HG03159 (cell line): ENCODE data around the gene NOP56.

Experiments used
- ATAC-seq: cut with Tn5 transposase; IDR thresholded peaks from one replicate; pipeline ENCODE4 v1.9.1; 2021; ENCODE audit warnings: mild to moderate bottlenecking, moderate library complexity; ENCODE audit not compliant: unreplicated experiment

NOP56 gene

DNA sequence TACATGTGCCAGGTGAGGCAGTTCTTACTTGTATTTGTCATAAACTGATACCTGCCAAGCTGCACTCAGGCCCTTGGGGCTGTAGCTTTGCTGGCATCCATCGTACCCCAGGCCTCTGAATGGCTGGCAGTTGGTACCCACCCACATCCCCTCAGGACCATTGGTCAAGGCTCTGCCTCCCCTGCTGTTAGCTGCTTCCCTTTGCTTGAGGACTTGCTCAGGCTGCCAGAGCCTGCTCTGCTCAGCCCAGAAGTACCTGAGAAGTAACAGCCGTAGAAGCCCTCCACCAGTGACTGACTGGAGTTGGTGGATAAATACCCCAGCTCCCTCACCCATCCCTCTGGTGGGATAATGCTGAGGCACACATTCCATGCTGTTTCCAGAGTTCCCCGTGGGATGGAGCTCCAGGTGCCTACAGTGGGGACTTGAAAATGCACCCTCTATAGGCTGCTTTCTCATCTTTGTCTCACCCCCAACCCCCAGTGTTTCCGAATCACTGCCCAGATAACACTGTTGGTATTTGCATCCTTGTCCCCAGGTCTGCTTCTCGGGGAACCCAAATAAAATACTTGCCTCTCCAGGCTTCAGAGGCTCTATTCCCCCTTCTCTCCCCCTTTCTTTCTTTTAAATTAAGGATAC is 47.5 kb downstream of the NOP56 start:
- no peak for ATAC-seq

- ATAC-seq, result no peak
Observed at GRCh38 chr20:2700913-2701620, 48.6 kb downstream of the NOP56 start.

- no peak for ATAC-seq
Observed at GRCh38 chr20:2701671-2702081, 49.2 kb downstream of the NOP56 start.

- no peak for ATAC-seq
Observed at GRCh38 chr20:2703716-2704475, 51.5 kb downstream of the NOP56 start.

DNA sequence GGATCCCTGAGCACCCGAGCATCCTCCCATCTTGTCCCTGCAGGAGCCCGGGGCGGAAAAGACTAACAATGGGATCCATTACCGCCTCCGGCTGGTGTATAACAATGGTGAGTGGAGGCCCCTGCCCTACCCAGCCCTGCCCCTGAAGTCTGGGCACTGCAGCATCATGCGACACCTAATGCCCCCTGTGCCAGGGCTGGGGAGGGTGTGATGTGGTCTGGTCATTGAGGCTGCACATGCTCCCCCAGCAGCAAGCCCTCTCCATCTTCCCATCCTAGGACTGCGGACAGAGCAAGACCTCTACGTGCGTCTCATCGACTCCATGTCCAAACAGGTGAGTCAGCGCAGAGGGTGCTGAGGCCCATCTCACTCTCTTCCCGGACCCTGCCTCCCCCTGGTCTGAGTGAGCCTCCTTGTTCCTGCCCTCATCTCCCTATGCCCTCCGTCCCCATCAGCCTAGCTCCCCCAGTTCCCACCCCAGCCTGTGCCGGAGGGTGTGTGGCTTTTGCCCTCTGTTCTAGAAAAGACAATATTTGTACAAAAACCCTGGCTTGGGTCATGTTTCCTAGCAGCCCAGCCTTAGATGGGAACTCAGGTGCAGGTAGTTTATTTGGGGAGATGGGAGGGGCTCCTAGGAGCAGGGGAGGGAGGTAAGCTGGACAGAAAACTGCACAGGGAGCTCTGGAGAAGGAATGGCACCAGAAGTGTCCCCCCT is 53.7 kb downstream of the NOP56 start:
- no peak for ATAC-seq

DNA sequence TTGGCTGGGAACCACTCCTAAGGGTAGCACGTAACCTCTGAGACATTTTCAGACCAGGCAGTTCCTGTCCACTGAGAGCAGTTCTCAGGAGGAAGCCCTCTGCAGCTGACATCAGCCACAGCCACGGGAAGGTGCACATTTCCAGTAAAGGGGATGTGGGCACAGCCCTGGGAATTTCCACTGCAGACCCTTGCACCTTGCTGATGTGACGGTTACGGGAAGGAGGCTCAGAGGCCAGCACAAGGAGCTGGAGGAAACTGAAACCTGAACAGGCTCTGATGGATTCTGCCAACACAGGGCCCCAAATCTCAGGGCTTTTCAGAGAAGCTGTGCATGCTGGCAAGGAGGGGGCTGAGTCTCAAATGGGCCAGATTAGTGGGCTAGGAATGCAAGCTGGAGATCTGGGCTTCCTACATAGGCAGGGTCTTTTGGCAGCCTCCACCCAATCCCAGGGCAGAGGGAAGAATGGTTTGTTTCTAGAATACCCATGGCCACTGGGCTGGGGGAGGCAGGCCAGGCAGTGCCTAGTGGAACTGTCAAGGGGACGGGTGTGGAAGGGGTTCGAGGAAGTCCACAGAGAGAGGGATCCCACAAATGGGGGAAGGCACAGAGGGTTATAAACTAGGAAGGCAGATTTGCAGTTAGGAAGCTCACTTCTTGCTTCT is 54.4 kb downstream of the NOP56 start:
- ATAC-seq, result no peak

- ATAC-seq, result no peak
Observed at GRCh38 chr20:2707353-2708072, 55.1 kb downstream of the NOP56 start.
